ENCODE results near the gene MAPK14.

GRCh38 chr6:36117658-36118549 is 90.3 kb downstream of the MAPK14 start:
- TF ChIP-seq, protein P1, sequence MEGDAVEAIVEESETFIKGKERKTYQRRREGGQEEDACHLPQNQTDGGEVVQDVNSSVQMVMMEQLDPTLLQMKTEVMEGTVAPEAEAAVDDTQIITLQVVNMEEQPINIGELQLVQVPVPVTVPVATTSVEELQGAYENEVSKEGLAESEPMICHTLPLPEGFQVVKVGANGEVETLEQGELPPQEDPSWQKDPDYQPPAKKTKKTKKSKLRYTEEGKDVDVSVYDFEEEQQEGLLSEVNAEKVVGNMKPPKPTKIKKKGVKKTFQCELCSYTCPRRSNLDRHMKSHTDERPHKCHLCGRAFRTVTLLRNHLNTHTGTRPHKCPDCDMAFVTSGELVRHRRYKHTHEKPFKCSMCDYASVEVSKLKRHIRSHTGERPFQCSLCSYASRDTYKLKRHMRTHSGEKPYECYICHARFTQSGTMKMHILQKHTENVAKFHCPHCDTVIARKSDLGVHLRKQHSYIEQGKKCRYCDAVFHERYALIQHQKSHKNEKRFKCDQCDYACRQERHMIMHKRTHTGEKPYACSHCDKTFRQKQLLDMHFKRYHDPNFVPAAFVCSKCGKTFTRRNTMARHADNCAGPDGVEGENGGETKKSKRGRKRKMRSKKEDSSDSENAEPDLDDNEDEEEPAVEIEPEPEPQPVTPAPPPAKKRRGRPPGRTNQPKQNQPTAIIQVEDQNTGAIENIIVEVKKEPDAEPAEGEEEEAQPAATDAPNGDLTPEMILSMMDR (conservative IDR thresholded peaks at IDR 0.05): no peak
- no peak for TF ChIP-seq EZH2 (IDR thresholded peaks at IDR 0.05; ENCODE audit: low read depth)

Measured in PC-9 (cell line).